Measurements from ENCODE around the gene ERCC4. TPM values are rescaled to one million over a fixed set of nuclear protein-coding genes. Genes with fewer than 3 reads are reported as not detected.

The ERCC4 gene
- total and polyA plus RNA-seq, 2 experiments from 2014 or later: 5.4 to 21.6 TPM

- TF ChIP-seq ZNF462 (CRISPR knock-in tag; IDR thresholded peaks at IDR 0.05) (no peak), CREB1 (CRISPR knock-in tag; IDR thresholded peaks at IDR 0.05; ENCODE audit: low read depth) (no peak)
These were observed 22.1 kb upstream of the ERCC4 start (continued) for GRCh38 chr16:13897806-13898205.

GRCh38 chr16:13898233-13898632, 21.7 kb upstream of the ERCC4 start:
- TF ChIP-seq ZNF462 (CRISPR knock-in tag; IDR thresholded peaks at IDR 0.05): no peak
- no peaks in the 10 kb centered on the region for H3K9me2 ChIP-seq (ENCODE audit: insufficient read depth)
- H3K36me3 Mint-ChIP-seq (ENCODE audit: low read depth): no peaks in the 10 kb centered on the region; the same call in 2 of the 3 replicates
- H3K27me3 ChIP-seq (ENCODE audit: insufficient read depth): no peaks in the 10 kb centered on the region
- no peak overlapping the region for H3K27ac ChIP-seq (ENCODE audit: low read depth)
- no peaks in the 10 kb centered on the region for H4K20me1 ChIP-seq (replicated peaks; ENCODE audit: insufficient read depth)
- no peak for ATAC-seq
- H3F3A ChIP-seq (replicated peaks; ENCODE audit: low read depth): no peaks in the 10 kb centered on the region
- no peaks in the 10 kb centered on the region for H3K4me1 ChIP-seq (ENCODE audit: insufficient read depth)
- no peak for DNase-seq (ENCODE audit: low spot score)
- H3K9me3 Mint-ChIP-seq: peaks cover 13% of the 10 kb centered on the region; the same call in 2 of the 3 replicates
- H3K27ac Mint-ChIP-seq: no peak overlapping the region
- H3K4me3 Mint-ChIP-seq: no peak overlapping the region
- H3K4me3 ChIP-seq: no peak overlapping the region
- H2AFZ ChIP-seq: no peak overlapping the region
- no peaks in the 10 kb centered on the region for H3K79me2 ChIP-seq (replicated peaks; ENCODE audit: insufficient read depth)
- no peaks in the 10 kb centered on the region for H3K27me3 Mint-ChIP-seq (ENCODE audit: insufficient read depth, low read depth, poor library complexity)
- H3K4me2 ChIP-seq: no peak overlapping the region
- H3K36me3 ChIP-seq (ENCODE audit: insufficient read depth): no peaks in the 10 kb centered on the region
- H3K4me1 Mint-ChIP-seq: no peaks in the 10 kb centered on the region

All from GM23338 (cell line).